HG03342 (cell line): ENCODE results near the gene NCBP1.
A peak's percentile ranks its signal among the peaks of the same experiment; 100 is the strongest.
"Not testable (repeated sequence)": the region's sequence is repeated elsewhere in the genome, so short reads cannot be mapped to it uniquely, and the experiment has no call there.

Source experiments
- ATAC-seq: cut with Tn5 transposase; IDR thresholded peaks from one replicate; pipeline ENCODE4 v1.9.1; 2021; ENCODE audit warnings: mild to moderate bottlenecking, moderate library complexity; ENCODE audit not compliant: unreplicated experiment

The NCBP1 gene

GRCh38 chr9:97622483-97622882, 11.1 kb upstream of the NCBP1 start:
- ATAC-seq, result not testable (repeated sequence)

GRCh38 chr9:97623946-97624345, 9.7 kb upstream of the NCBP1 start:
- ATAC-seq, result no peak

- ATAC-seq, result no peak
Observed at GRCh38 chr9:97625620-97626019, 8.0 kb upstream of the NCBP1 start.

GRCh38 chr9:97627624-97628023, 6.0 kb upstream of the NCBP1 start:
- ATAC-seq, result no peak

GRCh38 chr9:97628668-97629067, 5.0 kb upstream of the NCBP1 start:
- ATAC-seq, result no peak

GRCh38 chr9:97629156-97629555, 4.5 kb upstream of the NCBP1 start:
- ATAC-seq, result no peak

- ATAC-seq, result no peak
Observed at GRCh38 chr9:97630591-97630990, 3.0 kb upstream of the NCBP1 start.

- ATAC-seq, result no peak
Observed at GRCh38 chr9:97632248-97632984, 1.2 kb upstream of the NCBP1 start.

GRCh38 chr9:97633859-97634490, 354 bp downstream of the NCBP1 start:
- ATAC-seq, result peak; percentile 1

GRCh38 chr9:97635026-97635425, 1.4 kb downstream of the NCBP1 start:
- ATAC-seq, result no peak

- no peak for ATAC-seq
Observed at GRCh38 chr9:97636903-97637302, 3.3 kb downstream of the NCBP1 start.

GRCh38 chr9:97638666-97639065, 5.0 kb downstream of the NCBP1 start:
- ATAC-seq, result no peak

GRCh38 chr9:97640325-97640724, 6.7 kb downstream of the NCBP1 start:
- ATAC-seq, result no peak

GRCh38 chr9:97645720-97646119, 12.1 kb downstream of the NCBP1 start:
- ATAC-seq, result no peak

- no peak for ATAC-seq
Observed at GRCh38 chr9:97647996-97648395, 14.4 kb downstream of the NCBP1 start.

GRCh38 chr9:97651646-97652045, 18.0 kb downstream of the NCBP1 start:
- ATAC-seq, result no peak

- no peak for ATAC-seq
Observed at GRCh38 chr9:97658707-97659106, 25.1 kb downstream of the NCBP1 start.

- no peak for ATAC-seq
Observed at GRCh38 chr9:97659771-97660170, 26.1 kb downstream of the NCBP1 start.

- no peak for ATAC-seq
Observed at GRCh38 chr9:97660340-97660739, 26.7 kb downstream of the NCBP1 start.

GRCh38 chr9:97660847-97661246, 27.2 kb downstream of the NCBP1 start:
- no peak for ATAC-seq

- no peak for ATAC-seq
Observed at GRCh38 chr9:97665742-97666141, 32.1 kb downstream of the NCBP1 start.

GRCh38 chr9:97666907-97667686, 33.5 kb downstream of the NCBP1 start:
- ATAC-seq, result no peak
